Fibroblast of the conjunctiva (primary cell): ENCODE measurements around the gene ATG4B.

Experiments
- DNase-seq: peaks from one replicate; pipeline ENCODE4 v3.0.0-alpha.2; 2010; ENCODE audit warnings: low read depth

The ATG4B gene

GRCh38 chr2:241613017-241613780, 24.3 kb upstream of the ATG4B start:
- DNase-seq, result no peak

DNA sequence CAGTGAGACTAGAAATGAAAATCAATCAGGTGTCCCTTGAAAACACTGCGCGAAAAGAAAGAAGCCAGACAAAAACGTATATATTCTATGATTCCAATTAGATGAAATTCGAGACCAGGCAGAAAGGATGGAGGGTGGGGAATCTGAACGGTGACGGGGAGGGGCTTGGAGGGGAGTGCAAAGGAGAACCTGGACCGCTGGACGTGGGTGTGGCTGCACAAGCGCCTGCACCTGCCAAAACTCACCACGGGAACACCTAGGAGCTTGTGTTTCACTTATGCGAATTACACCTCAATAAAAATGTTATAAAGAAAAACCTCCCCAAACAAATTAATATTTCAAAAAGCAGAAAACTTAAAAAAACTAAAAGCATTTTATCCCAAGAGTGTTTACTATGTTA, 22.5 kb upstream of the ATG4B start:
- DNase-seq, result no peak

DNA sequence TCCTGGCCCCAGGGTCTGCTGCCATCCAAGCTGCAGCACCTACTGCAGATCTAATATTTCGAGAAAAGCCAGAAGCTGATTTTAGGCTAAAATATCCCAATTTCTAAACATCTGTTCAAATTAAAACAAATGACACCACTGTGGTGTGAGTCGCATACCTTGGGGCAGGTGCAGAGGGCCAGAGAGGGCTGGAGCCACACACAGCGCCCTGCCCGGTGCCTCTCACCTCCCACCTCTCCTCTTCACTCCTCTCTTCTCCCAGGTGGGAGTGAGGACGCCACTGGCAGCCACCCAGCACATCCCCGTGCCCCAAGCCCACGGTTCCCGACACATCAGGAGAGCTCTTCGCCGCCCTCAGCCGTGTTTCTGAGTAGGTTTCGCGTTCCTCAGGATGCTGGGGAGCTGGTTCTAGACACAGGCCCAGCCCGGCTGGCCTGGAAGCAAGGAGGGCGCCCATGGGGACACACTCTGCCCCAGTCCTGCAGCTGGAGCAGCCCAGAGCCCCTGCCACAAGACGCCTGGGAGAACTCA, 21.9 kb upstream of the ATG4B start:
- no peak for DNase-seq

GRCh38 chr2:241616168-241617125, 21.0 kb upstream of the ATG4B start:
- no peak for DNase-seq

DNA sequence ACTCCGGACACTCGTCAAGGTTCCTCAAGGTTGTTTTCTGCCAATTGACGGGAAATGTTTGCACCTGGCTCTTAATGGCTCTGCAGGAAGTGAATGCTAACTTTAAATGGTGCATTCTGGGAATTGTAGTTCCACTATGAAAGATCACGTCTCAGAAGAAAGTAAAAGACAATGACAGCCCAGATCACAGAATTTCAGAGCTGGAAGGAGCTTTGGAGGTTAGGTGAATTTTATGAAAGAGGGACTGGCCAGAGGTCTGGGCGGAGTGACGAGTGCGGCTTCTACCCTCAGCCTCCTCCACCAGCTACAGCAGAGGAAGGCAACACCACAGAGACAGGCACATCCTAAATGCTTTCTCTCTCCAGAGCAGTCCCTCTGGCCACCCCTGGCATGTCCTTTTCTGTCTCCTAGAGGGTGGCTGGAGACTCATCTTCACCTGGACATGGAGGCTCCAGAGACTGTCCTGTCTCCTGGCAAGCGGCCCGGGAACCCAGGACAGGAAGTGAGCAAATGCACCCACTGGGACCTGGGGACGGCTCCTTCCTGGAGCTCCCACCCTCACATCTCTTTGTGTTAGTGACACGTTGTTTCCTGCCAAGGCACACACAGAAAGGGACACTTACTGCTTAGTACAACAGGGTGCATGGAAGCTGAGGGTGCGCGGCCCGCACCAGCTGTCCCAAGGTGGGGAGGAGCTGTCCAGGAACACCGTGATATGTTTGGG, 19.9 kb upstream of the ATG4B start:
- no peak for DNase-seq

GRCh38 chr2:241618296-241618805, 19.1 kb upstream of the ATG4B start:
- DNase-seq, result no peak

DNA sequence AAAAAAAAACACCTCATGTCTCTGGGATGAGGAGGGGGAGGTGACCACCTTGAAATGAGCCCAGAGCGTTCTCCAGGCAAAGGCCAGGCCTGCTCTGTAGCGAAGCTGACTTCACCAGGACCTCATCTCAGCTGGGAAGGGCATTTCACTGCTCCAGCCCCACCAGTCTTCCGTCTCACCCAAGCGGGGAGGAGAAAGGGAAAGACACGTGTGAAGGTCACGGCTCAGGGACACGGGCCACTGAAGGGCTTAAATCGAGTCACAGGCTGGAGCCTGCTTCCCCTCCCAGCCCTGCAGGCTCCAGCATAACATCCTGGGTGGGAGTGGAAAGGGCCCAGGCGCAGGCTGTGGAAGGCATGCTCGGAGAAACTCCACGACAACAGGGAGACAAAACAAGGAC, 18.7 kb upstream of the ATG4B start:
- no peak for DNase-seq

DNA sequence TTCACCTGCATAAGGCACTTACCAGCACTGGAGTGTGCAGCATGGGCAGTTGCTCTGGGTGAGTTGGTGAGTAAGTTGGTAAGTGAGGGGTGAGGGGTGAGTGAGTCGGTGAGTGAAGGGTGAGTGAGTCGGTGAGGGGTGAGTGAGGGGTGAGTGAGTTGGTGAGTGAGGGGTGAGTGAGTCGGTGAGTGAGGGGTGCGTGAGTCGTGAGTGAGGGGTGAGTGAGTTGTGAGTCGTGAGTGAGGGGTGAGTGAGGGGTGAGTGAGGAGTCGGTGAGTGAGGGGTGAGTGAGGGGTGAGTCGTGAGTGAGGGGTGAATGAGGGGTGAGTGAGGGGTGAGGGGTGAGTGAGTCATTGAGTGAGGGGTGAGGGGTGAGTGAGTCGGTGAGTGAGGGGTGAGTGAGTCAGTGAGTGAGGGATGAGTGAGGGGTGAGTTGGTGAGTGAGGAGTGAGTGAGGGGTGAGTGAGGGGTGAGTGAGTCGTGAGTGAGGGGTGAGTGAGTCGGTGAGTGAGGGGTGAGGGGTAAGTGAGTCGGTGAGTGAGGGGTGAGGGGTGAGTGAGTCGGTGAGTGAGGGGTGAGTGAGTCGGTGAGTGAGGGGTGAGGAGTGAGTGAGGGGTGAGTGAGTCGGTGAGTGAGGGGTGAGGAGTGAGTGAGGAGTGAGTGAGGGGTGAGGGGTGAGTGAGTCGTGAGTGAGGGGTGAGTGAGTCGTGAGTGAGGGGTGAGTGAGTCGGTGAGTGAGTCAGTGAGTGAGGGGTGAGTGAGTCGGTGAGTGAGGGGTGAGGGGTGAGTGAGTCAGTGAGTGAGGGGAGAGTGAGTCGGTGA, 17.7 kb upstream of the ATG4B start:
- no peak for DNase-seq

DNA sequence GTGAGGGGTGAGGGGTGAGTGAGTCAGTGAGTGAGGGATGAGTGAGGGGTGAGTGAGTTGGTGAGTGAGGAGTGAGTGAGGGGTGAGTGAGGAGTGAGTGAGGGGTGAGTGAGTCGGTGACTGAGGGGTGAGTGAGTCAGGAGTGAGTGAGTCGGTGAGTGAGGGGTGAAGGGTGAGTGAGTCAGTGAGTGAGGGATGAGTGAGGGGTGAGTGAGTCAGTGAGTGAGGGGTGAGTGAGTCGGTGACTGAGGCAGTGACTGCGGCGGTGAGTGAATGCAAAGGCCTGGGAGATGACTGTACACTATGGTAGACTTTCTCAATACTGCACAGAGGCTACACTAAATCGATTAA, 17.1 kb upstream of the ATG4B start:
- no peak for DNase-seq

DNA sequence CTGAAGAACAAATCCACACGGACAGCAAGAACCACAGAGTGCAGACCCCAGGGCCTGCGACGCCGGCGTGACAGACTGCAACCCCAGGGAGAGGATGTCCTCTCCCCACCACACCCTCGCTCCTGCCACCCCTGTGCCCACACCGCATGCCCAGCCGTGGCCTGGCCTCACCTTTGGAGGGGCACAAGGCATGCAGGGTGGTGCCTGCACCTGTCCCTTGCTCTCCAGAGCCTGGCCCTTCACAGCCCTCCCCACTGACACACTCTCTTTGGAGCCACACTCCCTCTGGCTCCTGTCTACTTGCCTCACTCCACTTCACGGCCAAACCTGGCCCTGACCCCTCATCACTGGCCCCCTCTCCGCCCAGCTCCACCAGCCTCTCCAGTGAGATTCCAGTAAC, 9.8 kb upstream of the ATG4B start:
- DNase-seq, result no peak

DNA sequence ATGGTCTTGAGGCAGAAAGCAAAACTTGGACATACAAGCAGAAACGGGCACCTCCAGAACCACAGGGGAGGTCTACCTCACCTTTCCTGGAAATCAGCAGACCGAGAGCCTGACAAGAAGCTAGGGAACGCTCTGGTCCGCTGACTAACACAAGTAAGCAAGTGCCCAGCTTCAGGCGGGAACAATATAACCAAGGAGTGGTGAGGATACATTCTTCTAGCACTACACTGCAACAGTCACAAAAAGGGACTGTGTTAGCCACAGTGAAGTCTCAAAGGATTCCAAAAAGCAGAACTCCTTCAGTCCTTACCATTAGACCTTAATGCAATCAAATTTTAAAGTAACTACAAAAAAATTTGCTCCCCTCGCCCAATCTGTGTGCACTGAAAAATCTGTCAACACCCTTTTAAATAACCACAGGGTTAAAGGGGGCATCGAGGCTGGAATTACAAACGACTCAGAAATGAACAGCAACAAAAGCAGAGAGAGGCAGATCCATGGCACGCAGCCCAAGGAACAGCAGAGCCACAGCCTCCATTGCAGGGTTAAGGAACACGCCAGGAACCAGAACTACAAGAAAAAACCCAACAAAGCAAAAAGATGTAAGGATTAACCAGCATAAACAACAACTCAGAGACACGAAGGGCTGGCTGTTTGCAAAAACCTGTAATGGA, 7.6 kb upstream of the ATG4B start:
- no peak for DNase-seq

DNA sequence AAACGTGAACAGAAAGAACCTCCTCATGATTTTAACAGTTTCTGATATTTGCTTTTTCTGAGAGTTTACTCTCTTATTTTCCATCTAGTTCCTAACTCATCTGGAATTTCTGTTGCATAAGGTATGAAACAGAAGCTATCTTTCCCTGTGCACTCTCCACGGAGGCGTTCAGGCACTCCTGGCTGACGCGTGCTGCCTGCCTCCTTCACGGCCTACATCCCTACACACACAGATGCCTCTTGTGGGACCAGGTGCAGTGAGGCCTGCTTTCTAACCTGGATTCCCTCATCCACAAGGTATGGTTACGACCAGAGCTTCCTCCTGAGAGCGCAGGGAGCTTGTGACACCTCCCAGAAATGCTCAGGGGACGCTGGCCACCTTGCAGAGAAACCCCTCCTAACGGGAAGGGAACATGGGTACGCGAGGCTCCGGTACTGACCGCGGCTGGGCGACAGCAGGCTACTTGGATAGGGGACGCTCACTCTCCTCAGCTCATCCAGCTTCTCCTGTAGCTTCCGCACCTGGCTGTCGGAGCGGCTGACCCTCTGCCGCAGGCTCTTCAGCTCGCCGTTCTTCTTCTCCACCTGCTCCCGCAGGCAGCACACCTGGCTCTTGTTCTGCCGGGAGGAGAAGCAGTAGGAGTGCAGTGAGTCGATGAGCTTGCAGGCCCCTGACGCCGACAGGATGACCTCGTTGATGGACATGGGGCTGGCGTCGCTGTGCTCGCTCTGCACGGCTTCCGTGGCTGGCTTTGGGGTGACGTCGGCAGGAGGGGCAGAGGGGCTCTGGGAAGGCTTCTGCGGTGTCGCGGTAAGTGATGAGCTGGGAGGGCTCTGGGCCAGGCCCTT, 4.8 kb upstream of the ATG4B start:
- DNase-seq, result no peak

DNA sequence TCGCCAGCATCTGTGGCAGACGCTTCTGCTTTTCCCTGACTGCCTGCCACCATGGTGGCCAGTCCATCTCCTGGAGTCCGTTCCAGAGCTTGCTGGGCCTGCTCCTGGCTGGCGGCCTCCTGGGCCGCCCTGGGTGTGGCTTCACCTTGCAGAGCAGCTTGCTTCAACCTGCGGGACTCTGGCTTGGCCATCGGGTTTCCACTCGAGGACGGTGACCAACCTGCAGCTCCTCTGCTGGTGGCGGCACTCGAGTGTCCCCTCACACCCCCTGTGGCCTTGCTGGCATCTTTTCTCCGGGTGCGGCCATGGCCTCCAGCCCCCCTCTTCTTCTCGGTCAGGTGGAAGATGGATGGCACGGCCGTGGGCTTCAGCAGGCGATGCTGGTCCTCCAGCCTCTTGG, 3.9 kb upstream of the ATG4B start:
- no peak for DNase-seq

- no peak for DNase-seq
These were observed 1.7 kb upstream of the ATG4B start for GRCh38 chr2:241635756-241636155.

DNA sequence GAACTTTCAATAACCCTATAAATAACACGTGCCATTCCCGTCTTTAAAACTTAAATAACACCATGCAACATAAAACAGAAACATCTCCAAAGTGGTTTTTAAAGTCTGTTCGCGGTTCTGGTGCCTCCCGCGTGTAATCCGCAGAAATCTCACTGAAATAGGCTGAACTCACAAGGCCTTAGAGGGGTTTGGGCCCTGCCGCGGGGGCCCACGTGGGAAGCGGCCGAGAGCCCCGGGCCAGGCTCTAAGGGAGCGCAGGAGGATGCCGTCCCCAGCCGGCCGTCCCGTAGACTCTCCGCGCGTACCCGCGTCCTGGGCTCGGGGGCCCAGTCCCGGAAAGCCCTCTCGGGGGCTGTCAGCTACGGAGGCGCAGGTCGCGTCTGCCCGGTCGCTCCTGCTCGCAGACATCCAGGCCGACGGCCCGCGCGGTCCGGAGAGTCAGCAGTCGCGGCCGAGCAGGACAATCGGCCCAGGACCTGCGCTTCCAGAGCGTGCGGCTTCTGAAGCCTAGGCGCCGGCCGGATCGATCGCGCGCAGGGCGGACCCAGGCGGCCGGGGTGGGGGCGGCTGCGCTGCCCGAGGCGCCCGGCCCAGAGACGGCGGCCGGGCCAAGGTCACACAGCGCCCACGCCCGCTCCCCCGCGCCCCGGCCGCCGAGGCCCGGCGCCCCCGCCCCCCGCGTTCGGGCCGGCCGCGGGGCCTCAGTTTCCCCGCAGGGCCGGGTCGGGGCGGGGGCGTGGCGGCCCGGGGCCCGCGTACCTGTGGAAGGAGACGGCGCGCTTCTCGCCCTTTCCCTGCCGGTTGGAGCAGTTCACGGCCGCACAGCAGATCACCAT, 1.1 kb upstream of the ATG4B start:
- no peak for DNase-seq

GRCh38 chr2:241637795-241638660, 535 bp downstream of the ATG4B start:
- no peak for DNase-seq

GRCh38 chr2:241638940-241639339, 1.4 kb downstream of the ATG4B start:
- no peak for DNase-seq

DNA sequence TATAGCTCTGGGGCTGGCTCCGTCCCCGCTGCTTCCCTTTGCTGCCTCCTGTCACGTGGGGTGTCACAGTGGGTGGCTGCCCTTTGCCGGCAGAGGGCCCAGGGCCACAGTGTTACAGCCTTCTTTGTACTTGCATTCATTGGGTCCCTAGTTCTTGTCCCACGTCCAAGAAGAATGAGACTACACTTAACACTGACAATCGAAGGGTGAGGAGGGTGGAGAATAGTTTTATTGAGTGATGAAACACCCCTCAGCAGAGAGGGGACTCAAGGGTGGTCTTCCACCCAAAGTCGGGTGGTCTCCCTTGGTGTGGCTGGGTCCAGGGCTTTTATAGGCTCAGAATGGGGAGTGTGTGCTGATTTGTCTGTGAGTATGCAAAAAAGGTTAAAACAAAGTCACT, 1.9 kb downstream of the ATG4B start:
- no peak for DNase-seq
